Measurements from ENCODE around the gene CFAP47.
"Not testable (repeated sequence)": the region's sequence is repeated elsewhere in the genome, so short reads cannot be mapped to it uniquely, and the experiment has no call there.

CFAP47 gene, protein sequence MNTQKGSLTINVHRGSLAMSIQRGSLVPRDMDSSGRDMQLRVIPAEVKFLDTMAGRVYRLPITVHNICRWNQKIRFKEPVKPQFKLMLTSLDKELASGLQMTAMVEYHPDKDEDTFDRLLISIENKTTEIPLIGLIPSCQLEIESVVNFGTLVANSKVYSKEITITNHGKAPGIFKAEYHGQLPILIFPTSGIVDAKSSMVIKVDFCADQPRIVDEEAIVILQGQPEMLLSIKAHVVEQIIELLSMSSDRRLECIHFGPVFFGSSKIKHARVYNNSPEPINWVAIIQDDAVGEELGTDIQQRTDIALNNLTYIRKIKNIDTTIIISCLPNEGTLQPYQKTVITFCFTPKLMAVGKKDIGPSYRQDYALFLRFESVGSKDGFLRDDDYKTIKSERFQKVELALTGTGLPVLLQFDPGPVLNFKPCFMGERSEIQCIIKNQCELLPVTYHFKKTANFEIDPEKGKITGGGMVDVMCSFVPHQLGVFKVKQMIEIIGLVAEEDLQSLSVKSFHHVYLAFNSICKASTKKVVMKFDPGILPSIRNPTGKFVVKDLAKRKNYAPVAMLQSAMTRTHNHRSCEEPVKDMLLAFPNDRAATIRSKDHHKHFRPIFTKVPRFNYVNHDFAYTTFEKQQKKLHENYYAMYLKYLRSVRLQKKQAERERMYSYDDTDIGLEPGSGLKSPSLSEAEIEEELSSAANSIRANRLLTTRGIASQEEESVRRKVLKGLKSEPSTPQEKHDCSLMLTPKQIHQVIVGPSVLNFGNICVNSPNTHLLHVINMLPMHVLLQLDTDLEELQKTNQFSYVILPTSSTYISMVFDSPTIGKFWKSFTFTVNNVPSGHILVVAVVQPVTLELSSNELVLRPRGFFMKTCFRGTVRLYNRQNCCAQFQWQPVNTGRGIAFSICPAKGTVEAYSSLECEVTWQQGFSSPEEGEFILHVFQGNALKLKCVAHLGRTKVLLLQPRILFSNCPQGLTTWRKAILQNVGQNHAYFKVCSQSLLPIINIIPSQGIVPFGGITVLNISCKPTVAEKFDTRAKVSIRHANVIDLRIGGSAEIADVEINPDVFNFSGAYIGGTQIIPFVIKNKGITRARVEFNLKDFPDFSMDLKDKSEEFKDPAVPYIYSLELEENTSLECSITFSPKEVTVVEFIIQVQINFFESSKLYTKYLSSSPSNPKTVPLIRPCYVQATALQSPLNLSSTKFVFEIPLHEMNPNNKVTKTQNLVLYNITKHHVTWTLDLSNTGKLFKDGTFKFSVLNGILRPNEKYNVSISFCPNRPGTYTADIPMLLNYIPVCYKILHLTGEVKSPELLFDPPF (N-terminal part only)

DNA sequence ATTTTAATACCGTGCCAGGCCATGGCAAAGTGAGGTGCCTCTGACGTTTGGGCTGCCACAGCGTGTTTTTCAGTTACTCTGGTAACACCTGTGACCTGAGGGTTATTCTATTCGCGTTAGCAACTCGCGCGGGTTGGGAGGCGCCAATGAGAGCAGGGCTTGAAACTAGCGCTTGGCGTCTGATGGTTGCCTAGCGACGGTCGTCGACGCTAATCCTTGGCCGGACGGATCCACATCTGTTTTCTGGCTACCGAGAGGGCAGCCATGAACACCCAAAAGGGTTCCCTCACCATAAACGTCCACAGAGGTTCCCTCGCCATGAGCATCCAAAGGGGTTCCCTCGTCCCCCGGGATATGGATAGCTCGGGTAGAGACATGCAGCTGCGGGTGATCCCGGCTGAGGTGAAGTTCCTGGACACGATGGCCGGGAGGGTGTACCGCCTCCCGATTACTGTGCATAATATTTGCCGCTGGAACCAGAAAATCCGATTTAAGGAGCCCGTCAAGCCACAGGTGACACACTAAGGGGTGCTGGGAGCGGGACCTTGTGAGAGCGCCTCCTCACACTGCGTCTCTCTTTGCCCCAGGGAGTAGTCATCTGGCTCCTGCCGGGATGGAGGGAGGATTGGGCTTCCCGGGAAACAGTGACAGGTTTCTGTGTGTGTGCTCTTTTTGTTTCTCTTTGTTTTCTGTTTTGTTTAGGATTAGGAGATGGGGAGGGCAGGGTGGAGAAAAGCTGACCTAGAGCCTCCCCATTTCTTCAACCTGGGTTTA is at the start of gene CFAP47:
TSS of gene CFAP47 (plus strand) at position 199 of the 774 bp plus-strand sequence. CDS start at position 265, 66 bp downstream.
- no peak for DNase-seq (ENCODE audit: low read depth in 2 of 2)

DNA sequence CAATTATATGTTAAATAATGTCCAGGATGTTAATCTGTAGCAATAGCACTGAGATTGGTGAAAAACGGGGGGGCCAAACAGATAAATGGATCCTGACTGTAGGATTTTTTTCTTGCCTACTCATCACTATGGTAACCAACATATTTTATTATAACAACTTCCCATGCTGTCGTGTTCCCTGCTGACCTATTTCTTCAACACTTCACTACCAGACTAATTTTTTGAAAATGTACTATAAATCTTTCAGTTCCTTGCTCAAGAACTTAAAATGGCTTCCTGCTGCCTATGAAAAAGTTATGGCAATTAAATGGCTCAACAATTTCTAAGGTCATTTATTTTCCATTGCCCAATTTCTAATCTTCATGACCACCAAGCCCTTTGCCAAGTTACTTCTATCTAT is 38.9 kb upstream of the CFAP47 start:
- no peak for DNase-seq (ENCODE audit: low read depth in 2 of 2)

DNA sequence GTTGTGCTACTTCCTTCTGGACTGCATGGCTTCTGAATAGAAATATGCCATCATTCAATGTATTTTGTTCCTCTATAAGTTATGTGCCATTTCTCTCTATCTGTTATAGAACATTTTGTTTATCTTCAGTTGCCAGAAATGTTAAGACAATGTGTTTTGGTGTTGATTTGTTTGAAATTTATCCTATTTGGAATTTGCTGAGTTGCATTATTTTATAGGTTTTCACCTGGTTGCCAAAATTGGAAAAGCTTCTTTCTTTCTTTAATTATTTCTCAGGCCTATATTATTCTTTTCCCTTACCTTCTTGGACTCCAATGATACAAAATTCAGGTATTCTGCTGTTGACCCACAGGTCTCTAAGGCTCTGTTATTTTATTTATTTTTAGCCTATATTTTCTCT is 33.4 kb upstream of the CFAP47 start:
- DNase-seq (ENCODE audit: low read depth in 2 of 2) = no peak

DNA sequence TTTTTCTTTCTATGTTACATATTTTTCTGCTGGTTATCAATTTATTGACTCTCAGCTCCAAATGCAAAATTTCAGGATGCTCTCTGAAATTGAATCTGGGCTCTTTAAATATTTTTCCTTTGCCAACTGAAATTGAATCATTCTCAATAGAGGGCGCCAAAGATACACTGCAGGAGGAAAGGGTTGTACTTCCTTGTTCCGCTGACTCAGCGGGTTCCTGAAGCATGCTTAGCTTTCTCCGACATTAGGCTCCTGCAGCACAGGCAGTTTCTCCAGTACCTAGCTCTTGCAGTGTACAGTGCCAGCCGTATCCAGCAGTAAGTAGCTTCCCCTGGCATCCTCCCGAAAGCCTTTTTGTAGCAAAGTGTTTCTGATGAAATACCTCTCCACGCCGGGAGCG is 28.8 kb upstream of the CFAP47 start:
- DNase-seq (ENCODE audit: low read depth in 2 of 2) = no peak

DNA sequence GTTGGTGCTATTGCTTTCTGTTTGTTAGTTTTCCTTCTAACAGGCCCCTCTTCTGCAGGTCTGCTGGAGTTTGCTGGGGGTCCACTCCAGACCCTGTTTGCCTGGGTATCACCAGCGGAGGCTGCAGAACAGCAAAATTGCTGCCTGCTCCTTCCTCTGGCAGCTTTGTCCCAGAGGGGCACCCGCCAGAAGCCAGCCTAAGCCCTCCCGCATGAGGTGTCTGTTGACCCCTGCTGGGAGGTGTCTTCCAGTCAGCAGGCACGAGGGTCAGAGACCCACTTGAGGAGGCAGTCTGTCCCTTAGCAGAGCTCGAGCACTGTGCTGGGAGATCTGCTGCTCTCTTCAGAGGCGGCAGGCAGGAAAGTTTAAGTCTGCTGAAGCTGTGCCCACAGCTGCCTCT is 67.3 kb downstream of the CFAP47 start:
- not testable (repeated sequence) for DNase-seq (ENCODE audit: low read depth in 2 of 2)

DNA sequence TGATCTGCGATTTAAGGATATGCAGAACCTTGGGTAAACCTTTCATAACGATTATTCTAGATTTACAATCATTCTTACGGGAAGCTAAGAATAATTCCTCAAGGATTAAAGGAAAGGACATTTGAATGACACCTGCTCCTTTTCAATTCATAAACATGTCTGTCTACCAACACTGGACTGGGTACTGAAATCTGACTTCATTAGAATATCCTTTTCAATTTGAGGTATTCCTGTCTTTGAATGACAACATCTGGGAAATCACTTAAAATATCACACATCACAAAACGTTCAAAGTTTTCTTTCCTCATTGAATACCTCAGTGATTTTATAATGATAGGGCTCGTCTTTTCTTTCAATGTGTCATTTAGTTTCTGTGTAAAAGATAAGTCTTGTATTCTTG is 87.7 kb downstream of the CFAP47 start:
- DNase-seq (ENCODE audit: low read depth in 2 of 2) = no peak

DNA sequence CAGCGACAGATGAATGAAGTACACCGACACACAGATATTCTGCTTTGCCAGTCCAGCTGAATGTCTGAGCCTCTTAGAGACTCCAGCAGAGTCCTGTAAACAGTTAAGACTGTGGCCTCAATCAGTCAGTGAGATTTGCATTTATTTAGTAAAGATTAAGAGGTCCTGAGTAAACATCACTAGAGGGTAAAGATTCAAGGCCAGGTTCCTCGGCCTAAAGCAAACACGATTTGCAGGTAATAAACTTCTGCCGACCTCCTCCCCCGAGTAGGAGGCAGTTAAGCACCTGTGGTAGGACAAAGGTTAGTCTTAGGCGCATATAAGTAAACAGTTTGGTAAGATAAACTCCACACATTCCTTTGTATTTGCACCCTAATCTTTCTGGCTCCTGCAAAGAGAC is 99.6 kb downstream of the CFAP47 start:
- no peak for DNase-seq (ENCODE audit: low read depth in 2 of 2)

DNA sequence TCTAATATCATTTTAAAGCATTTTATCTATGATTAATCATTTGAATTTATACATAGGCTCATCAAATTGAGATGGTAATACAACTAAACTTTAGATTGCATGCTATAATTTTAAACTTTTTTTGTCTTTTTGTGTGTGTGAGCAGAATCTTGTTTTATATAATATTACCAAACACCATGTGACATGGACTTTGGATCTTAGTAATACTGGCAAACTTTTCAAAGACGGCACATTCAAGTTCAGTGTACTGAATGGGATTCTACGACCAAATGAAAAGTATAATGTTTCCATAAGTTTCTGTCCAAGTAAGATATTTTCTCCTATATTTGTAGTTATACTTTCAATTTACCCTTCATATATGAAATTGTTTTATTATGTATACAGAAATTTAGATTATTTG is 116.0 kb downstream of the CFAP47 start:
- no peak for DNase-seq (ENCODE audit: low read depth in 2 of 2)

DNA sequence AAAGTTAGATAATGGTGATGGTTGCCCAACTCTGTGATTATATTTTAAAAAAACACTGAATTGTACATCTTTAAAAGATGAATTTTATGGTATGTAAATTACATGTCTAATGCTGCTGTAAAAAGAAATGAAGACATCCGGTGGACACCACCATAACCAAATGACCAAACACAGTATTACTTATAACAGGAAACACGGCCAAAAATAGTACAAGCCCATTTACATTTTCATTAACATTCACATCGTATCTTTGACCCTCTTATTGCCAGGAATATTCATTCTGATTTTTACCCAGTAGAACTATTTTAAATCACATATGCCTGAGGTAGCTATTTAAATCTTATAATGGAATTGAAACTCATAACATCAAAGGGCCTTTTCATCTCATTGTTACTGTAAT is 143.2 kb downstream of the CFAP47 start:
- DNase-seq (ENCODE audit: low read depth in 2 of 2) = no peak

DNA sequence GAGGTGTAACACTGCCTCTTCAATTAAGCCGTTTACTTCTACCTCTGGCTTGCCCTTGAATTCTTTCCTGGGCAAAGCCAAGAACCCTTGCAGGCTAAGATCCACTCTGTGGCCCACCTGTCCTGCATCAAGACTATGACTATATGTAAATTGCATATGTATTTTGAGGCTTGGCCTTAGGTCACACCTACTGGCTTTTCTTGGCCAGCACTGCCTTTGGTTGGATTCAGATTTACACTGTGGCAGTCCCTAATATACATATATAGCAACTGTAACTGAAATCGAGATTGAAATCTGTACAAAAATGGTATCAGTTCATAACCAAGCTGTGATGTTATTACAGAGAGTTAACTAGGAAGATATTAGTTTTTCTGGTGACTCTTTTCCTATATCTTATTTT is 151.5 kb downstream of the CFAP47 start:
- no peak for DNase-seq (ENCODE audit: low read depth in 2 of 2)

DNA sequence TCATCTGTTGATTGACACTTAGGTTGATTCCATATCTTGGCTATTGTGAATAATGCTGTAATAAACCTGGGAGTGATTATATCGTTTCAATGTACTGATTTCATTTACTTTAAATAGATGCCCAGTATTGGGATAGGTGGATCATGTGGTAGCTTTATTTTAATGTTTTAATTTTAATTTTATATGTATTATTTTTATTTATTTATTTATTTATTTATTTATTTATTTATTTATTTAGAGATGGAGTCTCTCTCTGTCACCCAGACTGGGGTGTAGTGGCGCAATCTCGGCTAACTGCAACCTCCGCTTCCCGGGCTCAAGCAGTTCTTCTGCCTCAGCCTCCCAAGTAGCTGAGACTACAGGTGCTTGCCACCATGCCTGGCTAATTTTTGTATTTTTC is 155.5 kb downstream of the CFAP47 start:
- DNase-seq (ENCODE audit: low read depth in 2 of 2) = not testable (repeated sequence)

DNA sequence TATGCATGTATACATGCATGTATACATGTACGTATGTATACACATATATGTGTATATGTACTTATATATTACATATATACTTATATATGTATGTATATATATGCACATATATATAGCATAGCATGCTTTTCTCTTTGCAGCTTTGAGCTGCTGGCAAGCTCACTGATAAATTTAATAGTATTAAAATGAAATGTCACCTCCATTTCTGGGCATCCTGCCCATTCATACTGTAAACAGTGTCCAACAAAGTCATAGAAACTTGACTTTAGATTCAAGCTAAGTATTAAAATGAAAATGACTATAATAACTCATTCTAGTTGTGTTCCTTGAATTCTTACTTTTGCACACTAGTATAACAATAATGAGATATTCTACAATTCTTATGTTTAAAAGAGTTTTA is 163.7 kb downstream of the CFAP47 start:
- no peak for DNase-seq (ENCODE audit: low read depth in 2 of 2)

DNA sequence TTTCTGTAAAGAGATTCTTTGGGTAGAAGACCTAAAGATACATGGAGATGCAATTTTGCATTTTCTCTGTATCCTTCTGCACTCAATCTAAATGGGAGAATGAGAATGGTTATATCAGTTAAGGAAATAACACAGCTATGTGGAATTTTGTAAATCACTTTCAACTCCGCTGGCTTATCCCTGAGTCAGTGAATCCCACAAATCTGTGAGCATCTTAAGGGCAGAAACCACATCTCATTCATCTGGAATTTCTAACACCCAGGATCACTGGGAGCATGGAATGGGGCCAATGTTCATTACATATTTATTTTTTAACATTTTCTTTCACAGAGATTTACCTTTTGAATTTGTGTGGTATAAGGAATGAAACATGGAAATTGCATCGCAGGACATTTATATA is 167.8 kb downstream of the CFAP47 start:
- no peak for DNase-seq (ENCODE audit: low read depth in 2 of 2)

DNA sequence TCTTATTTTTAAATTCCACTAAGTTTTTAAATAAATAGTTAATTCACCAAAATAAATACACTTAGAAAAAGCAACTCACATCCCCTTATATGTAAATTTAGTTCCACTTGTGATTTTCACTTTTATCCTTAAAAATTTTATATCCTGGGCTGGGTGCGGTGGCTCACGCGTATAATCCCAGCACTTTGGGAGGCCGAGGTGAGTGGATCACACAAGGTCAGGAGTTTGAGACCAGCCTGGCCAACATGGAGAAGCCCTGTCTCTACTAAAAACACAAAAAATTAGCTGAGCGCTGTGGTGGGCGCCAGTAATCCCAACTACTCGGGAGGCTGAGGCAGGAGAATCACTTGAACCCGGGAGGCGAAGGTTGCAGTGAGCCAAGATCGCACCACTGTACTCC is 169.4 kb downstream of the CFAP47 start:
- not testable (repeated sequence) for DNase-seq (ENCODE audit: low read depth in 2 of 2)

DNA sequence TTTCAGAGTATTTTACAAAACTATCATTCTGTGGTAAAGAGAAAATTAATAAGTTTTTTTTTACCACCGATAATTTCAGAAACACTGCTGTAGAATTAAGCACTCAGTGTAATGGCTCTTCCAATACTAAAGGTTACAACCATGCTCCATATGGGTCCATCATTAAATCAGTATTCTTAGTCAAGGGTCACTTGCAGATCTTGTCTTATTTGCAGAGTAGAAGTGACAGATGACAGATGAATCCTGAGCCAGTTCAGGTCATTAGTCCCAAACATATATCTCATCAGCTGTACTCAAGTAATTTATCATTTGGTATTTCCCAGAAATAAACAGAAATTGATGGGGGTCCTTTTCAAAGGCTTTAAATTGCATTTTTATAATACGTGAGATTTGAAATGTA is 182.9 kb downstream of the CFAP47 start:
- DNase-seq (ENCODE audit: low read depth in 2 of 2) = no peak

DNA sequence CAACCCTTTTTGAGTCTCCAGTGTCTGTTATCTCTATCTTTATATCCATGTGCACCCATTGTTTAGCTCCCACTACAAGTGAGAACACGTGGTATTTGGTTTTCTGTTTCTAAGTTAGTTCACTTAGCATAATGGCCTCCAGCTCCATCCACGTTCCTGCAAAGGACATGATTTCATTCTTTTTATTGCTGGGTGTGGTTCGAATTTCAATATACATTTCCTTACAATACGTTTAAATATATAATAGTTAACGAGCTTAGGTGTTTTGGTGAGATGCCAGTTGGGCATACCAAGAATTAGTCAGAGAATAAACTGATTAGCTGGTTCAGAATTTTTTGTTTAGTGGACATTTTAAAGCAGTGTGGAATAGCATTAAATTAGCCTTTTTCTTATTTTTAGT is 196.7 kb downstream of the CFAP47 start:
- no peak for DNase-seq (ENCODE audit: low read depth in 2 of 2)

DNA sequence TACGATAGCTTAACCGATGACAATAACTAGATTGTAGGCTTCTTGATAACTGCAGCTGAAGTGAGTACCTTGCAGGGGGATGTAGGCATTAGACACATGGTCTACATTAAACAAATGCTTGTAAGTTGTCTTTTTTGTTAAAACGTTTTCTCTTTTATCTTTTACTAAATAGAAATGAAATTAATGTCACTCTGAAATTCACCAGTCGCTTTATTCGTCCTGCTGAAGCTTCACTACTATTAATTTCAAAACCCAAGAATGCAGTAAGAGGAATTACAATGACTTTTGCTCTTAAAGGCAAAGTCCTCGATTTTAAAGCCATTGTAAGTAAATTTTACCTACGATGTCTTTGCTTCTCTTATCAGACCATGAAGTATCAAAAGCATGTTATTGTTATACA is 239.7 kb downstream of the CFAP47 start:
- DNase-seq (ENCODE audit: low read depth in 2 of 2) = no peak

DNA sequence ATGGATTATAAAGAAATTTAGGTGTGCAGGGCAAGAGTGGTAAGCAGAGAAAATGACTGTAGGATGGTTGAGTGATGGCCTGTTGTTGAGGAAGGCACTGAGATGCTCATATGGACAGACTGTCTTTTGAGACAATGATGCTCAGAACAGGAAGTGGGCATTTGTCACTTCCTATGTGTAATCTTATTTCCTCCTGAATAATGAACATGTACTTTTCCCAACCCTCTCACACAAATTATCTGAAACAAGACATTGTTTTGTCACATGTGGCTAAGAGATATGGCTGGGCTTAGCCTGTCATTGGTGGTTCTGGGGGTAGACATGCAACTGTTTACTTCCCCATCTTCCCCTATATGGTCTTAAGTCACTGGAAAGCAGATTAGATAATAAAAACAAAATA is 240.5 kb downstream of the CFAP47 start:
- no peak for DNase-seq (ENCODE audit: low read depth in 2 of 2)

DNA sequence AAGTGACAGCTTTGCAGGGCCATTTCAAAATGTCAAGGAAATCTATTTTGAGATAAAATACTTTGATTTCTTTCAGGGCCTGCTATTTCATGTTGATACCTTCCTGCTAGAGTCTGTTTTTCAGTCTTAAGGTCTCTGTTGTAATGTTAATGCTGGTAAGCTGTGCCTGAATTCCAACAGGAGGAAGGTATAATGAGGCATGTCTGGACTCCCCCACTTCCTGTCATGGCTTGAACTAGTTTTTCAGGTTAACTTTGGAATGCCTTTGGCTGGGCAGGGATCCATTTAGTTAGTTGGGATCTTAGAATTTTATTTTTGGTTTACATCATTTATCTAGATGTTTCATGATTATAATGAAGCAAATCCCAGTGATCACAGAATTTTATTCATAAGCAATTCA is 279.0 kb downstream of the CFAP47 start:
- DNase-seq (ENCODE audit: low read depth in 2 of 2) = no peak

DNA sequence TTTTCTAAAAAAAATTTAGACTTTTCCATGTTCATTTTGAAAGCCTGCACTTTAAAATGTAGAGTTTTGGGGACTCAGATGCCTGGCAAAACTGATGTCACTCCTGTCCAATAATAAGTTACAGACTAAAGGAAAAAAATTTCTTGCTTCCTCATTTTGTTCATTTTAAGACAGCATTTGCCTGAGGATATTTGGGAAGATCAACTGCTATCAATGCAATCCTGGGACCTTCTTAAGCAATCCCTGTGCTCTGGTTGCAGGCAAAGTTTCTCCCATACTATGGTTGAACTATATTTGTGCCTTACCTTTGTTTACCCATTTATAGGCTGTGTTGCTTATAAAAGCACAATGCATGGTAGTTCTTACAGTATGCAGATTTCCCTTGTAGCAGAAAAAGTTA is 280.4 kb downstream of the CFAP47 start:
- DNase-seq (ENCODE audit: low read depth in 2 of 2) = no peak

DNA sequence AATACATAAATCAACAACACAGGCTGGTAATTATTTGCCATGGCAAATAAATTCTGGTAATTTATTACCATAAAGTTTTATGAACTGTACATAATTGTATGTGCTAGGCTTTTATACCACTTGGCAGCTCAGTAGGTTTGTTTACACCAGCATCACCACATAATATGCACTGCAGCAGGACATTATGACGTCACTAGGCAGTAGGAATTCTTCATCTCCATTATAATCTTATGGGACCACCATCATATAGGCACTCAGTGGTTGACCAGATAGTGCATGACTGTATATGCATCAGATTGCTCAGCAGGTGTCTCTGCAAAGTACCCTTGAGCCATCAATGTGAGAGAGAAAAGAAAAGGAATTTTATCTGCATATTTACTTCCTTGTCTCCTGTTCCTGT is 295.4 kb downstream of the CFAP47 start:
- no peak for DNase-seq (ENCODE audit: low read depth in 2 of 2)

All from stimulated activated CD4-positive, alpha-beta T cell treated with anti-CD3 and anti-CD28 coated beads, Interleukin-1b, Interleukin-23, amount 100 ng/mL, for 1 hour (primary cell).